ENCODE data around the gene YJEFN3.

YJEFN3 gene

GRCh38 chr19:19526581-19527370, 1.9 kb upstream of the YJEFN3 start:
- no peak overlapping the region for H3K27ac ChIP-seq (ENCODE audit: low read length)
- H3K4me1 ChIP-seq (ENCODE audit: control insufficient read depth, insufficient read depth, low read length) = peaks cover 8% of the 10 kb centered on the region
- H3K27me3 ChIP-seq (ENCODE audit: control insufficient read depth in 1 of 2, insufficient read depth in 2 of 2, low read length in 2 of 2) = no peaks in the 10 kb centered on the region
- H3K9me3 ChIP-seq (ENCODE audit: control insufficient read depth in 2 of 2, low read length in 2 of 2) = no peaks in the 10 kb centered on the region
- H3K9ac ChIP-seq (ENCODE audit: low read length in 2 of 2) = no peak overlapping the region
- H3K4me3 ChIP-seq (ENCODE audit: low read length in 2 of 2) = no peak overlapping the region
- peaks cover 12 to 15% of the 10 kb centered on the region in 2 donors for H3K36me3 ChIP-seq (ENCODE audit: control insufficient read depth in 2 of 2, insufficient read depth in 2 of 2, low read length in 2 of 2)

- H3K9ac ChIP-seq (ENCODE audit: low read length in 2 of 2) = no peak overlapping the region
- H3K27ac ChIP-seq (ENCODE audit: low read length) = no peak overlapping the region
- H3K4me1 ChIP-seq (ENCODE audit: control insufficient read depth, insufficient read depth, low read length) = peaks cover 11% of the 10 kb centered on the region
- H3K36me3 ChIP-seq (ENCODE audit: control insufficient read depth in 2 of 2, insufficient read depth in 2 of 2, low read length in 2 of 2) = peaks cover 12 to 15% of the 10 kb centered on the region in 2 donors
- no peaks in the 10 kb centered on the region for H3K27me3 ChIP-seq (ENCODE audit: control insufficient read depth in 1 of 2, insufficient read depth in 2 of 2, low read length in 2 of 2)
- H3K4me3 ChIP-seq (ENCODE audit: low read length in 2 of 2) = no peak overlapping the region
- H3K9me3 ChIP-seq (ENCODE audit: control insufficient read depth in 2 of 2, low read length in 2 of 2) = no peaks in the 10 kb centered on the region
Measured at GRCh38 chr19:19527371-19527656, 1.4 kb upstream of the YJEFN3 start.

- Histone ChIP-seq H3K4me3 (ENCODE audit: low read length in 2 of 2) (no peak overlapping the region), H3K36me3 (ENCODE audit: control insufficient read depth in 2 of 2, insufficient read depth in 2 of 2, low read length in 2 of 2) (peaks cover 12 to 15% of the 10 kb centered on the region in 2 donors), H3K9me3 (ENCODE audit: control insufficient read depth in 2 of 2, low read length in 2 of 2) (no peaks in the 10 kb centered on the region), H3K27ac (ENCODE audit: low read length) (no peak overlapping the region), H3K9ac (ENCODE audit: low read length in 2 of 2) (no peak overlapping the region), H3K4me1 (ENCODE audit: control insufficient read depth, insufficient read depth, low read length) (peaks cover 16% of the 10 kb centered on the region), H3K27me3 (ENCODE audit: control insufficient read depth in 1 of 2, insufficient read depth in 2 of 2, low read length in 2 of 2) (no peaks in the 10 kb centered on the region)
Measured at GRCh38 chr19:19527674-19528625, 761 bp upstream of the YJEFN3 start.

- peaks cover 16% of the 10 kb centered on the region for H3K4me1 ChIP-seq (ENCODE audit: control insufficient read depth, insufficient read depth, low read length)
- no peak overlapping the region for H3K4me3 ChIP-seq (ENCODE audit: low read length in 2 of 2)
- H3K9ac ChIP-seq (ENCODE audit: low read length in 2 of 2) = no peak overlapping the region
- no peak overlapping the region for H3K27ac ChIP-seq (ENCODE audit: low read length)
- H3K36me3 ChIP-seq (ENCODE audit: control insufficient read depth in 2 of 2, insufficient read depth in 2 of 2, low read length in 2 of 2) = peaks cover 8 to 10% of the 10 kb centered on the region in 2 donors
- H3K27me3 ChIP-seq (ENCODE audit: control insufficient read depth in 1 of 2, insufficient read depth in 2 of 2, low read length in 2 of 2) = no peaks in the 10 kb centered on the region
- H3K9me3 ChIP-seq (ENCODE audit: control insufficient read depth in 2 of 2, low read length in 2 of 2) = no peaks in the 10 kb centered on the region
Measured at GRCh38 chr19:19529783-19530422, 1.2 kb downstream of the YJEFN3 start.

- H3K4me3 ChIP-seq (ENCODE audit: low read length in 2 of 2) = no peak overlapping the region
- no peaks in the 10 kb centered on the region for H3K9me3 ChIP-seq (ENCODE audit: control insufficient read depth in 2 of 2, low read length in 2 of 2)
- H3K4me1 ChIP-seq (ENCODE audit: control insufficient read depth, insufficient read depth, low read length) = peaks cover 16% of the 10 kb centered on the region
- H3K27me3 ChIP-seq (ENCODE audit: control insufficient read depth in 1 of 2, insufficient read depth in 2 of 2, low read length in 2 of 2) = no peaks in the 10 kb centered on the region
- peaks cover 8 to 10% of the 10 kb centered on the region in 2 donors for H3K36me3 ChIP-seq (ENCODE audit: control insufficient read depth in 2 of 2, insufficient read depth in 2 of 2, low read length in 2 of 2)
- no peak overlapping the region for H3K9ac ChIP-seq (ENCODE audit: low read length in 2 of 2)
- H3K27ac ChIP-seq (ENCODE audit: low read length) = no peak overlapping the region
Measured at GRCh38 chr19:19530423-19530804, 1.7 kb downstream of the YJEFN3 start.

GRCh38 chr19:19530889-19531288, 2.2 kb downstream of the YJEFN3 start:
- Histone ChIP-seq H3K4me3 (ENCODE audit: low read length in 2 of 2) (no peak overlapping the region), H3K27me3 (ENCODE audit: control insufficient read depth in 1 of 2, insufficient read depth in 2 of 2, low read length in 2 of 2) (no peaks in the 10 kb centered on the region), H3K4me1 (ENCODE audit: control insufficient read depth, insufficient read depth, low read length) (peaks cover 16% of the 10 kb centered on the region), H3K36me3 (ENCODE audit: control insufficient read depth in 2 of 2, insufficient read depth in 2 of 2, low read length in 2 of 2) (peaks cover 8 to 10% of the 10 kb centered on the region in 2 donors), H3K27ac (ENCODE audit: low read length) (no peak overlapping the region), H3K9me3 (ENCODE audit: control insufficient read depth in 2 of 2, low read length in 2 of 2) (no peaks in the 10 kb centered on the region), H3K9ac (ENCODE audit: low read length in 2 of 2) (no peak overlapping the region)

GRCh38 chr19:19531951-19532805, 3.5 kb downstream of the YJEFN3 start:
- Histone ChIP-seq H3K9ac (ENCODE audit: low read length in 2 of 2) (peak overlapping the region; percentile 28 to 60), H3K4me1 (ENCODE audit: control insufficient read depth, insufficient read depth, low read length) (peaks cover 16% of the 10 kb centered on the region), H3K4me3 (ENCODE audit: low read length in 2 of 2) (peak overlapping the region in 1 of 2 donors; percentile 22), H3K9me3 (ENCODE audit: control insufficient read depth in 2 of 2, low read length in 2 of 2) (no peaks in the 10 kb centered on the region), H3K36me3 (ENCODE audit: control insufficient read depth in 2 of 2, insufficient read depth in 2 of 2, low read length in 2 of 2) (peaks cover 7 to 8% of the 10 kb centered on the region in 2 donors), H3K27me3 (ENCODE audit: control insufficient read depth in 1 of 2, insufficient read depth in 2 of 2, low read length in 2 of 2) (no peaks in the 10 kb centered on the region), H3K27ac (ENCODE audit: low read length) (no peak overlapping the region)

GRCh38 chr19:19532806-19533701, 4.3 kb downstream of the YJEFN3 start:
- peaks cover 24% of the 10 kb centered on the region for H3K4me1 ChIP-seq (ENCODE audit: control insufficient read depth, insufficient read depth, low read length)
- H3K36me3 ChIP-seq (ENCODE audit: control insufficient read depth in 2 of 2, insufficient read depth in 2 of 2, low read length in 2 of 2) = peaks cover 1 to 2% of the 10 kb centered on the region in 2 donors
- no peak overlapping the region for H3K9ac ChIP-seq (ENCODE audit: low read length in 2 of 2)
- H3K27me3 ChIP-seq (ENCODE audit: control insufficient read depth in 1 of 2, insufficient read depth in 2 of 2, low read length in 2 of 2) = peaks cover 3 to 5% of the 10 kb centered on the region in 2 donors
- no peaks in the 10 kb centered on the region for H3K9me3 ChIP-seq (ENCODE audit: control insufficient read depth in 2 of 2, low read length in 2 of 2)
- H3K27ac ChIP-seq (ENCODE audit: low read length) = no peak overlapping the region
- no peak overlapping the region for H3K4me3 ChIP-seq (ENCODE audit: low read length in 2 of 2)

GRCh38 chr19:19533841-19534240, 5.1 kb downstream of the YJEFN3 start:
- Histone ChIP-seq H3K27me3 (ENCODE audit: control insufficient read depth in 1 of 2, insufficient read depth in 2 of 2, low read length in 2 of 2) (peaks cover 10 to 13% of the 10 kb centered on the region in 2 donors), H3K4me1 (ENCODE audit: control insufficient read depth, insufficient read depth, low read length) (peaks cover 29% of the 10 kb centered on the region), H3K27ac (ENCODE audit: low read length) (no peak overlapping the region), H3K36me3 (ENCODE audit: control insufficient read depth in 2 of 2, insufficient read depth in 2 of 2, low read length in 2 of 2) (no peaks in the 10 kb centered on the region), H3K4me3 (ENCODE audit: low read length in 2 of 2) (no peak overlapping the region), H3K9me3 (ENCODE audit: control insufficient read depth in 2 of 2, low read length in 2 of 2) (no peaks in the 10 kb centered on the region), H3K9ac (ENCODE audit: low read length in 2 of 2) (no peak overlapping the region)

Data from stomach smooth muscle (tissue), 2 donors.